VCaP (cell line): ENCODE data around the gene FAM221B.

ENCODE experiments used
- H3K27ac ChIP-seq: fragments of 450-650 bp; 2 replicates; pipeline ENCODE4 v1.5.1; 2017
- TF ChIP-seq, protein P1 (sequence below): fragments of 450-650 bp; conservative IDR thresholded peaks from 2 replicates; pipeline ENCODE4 v1.5.1; 2017; ENCODE audit warnings: mild to moderate bottlenecking, moderate library complexity

Gene FAM221B

DNA sequence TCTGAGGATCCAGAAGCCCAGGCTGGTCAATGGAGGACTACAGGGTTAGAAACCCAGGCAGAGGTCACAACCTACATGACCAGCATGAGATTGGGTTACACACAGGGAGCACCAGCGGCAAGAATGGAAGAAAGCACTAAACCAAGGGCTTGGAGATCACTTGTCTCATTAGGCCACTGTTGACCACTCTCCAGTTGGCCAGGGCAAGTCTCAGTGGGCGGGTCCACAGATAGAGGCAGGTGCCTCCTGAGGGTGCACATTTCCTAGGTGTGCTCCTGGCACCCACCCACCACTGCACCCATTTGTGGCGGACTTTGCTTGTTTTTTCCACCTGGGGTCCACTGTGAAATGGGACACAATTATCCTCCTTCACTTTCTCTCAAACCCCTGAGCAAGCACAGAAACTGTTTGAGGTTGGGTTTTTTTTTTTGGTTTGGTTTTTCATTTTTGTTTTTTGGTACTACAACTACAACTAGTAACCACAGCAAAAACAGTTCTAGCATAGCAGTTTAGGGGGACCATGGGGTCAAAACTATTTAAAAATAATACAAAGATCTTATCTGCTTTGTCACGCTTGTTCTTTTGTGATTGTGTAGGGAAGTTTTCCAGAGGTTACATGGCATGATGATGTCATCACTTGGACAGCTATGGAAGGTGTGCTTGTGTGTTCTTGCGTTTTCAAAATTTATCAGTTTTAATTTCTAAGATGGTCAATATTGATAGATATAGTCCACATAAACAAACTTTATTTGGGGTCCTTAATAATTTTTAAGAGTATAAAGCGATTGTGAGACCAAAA is 31.0 kb downstream of the FAM221B start:
- TF ChIP-seq, protein P1, sequence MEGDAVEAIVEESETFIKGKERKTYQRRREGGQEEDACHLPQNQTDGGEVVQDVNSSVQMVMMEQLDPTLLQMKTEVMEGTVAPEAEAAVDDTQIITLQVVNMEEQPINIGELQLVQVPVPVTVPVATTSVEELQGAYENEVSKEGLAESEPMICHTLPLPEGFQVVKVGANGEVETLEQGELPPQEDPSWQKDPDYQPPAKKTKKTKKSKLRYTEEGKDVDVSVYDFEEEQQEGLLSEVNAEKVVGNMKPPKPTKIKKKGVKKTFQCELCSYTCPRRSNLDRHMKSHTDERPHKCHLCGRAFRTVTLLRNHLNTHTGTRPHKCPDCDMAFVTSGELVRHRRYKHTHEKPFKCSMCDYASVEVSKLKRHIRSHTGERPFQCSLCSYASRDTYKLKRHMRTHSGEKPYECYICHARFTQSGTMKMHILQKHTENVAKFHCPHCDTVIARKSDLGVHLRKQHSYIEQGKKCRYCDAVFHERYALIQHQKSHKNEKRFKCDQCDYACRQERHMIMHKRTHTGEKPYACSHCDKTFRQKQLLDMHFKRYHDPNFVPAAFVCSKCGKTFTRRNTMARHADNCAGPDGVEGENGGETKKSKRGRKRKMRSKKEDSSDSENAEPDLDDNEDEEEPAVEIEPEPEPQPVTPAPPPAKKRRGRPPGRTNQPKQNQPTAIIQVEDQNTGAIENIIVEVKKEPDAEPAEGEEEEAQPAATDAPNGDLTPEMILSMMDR, result no peak
- H3K27ac ChIP-seq, result no peak overlapping the region

DNA sequence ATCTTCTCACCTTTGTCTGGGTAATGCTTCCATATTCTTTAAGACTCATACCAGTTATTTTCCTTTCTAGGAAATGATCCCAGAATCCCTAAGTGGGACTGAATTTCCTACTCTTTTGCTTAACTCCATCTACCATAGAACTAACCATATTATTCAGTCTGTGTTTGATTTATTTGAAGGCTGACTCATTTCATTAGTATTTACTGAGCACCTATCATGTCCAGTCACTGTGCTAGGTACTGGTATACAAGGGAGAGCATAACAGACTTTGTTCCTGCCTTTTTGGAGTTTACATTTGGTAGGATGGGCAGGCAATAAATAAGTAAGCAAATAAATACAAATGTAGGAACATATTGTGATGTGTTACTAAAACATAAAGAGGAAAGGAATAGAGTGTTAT is 32.8 kb downstream of the FAM221B start:
- TF ChIP-seq, protein P1, result no peak
- no peak overlapping the region for H3K27ac ChIP-seq

DNA sequence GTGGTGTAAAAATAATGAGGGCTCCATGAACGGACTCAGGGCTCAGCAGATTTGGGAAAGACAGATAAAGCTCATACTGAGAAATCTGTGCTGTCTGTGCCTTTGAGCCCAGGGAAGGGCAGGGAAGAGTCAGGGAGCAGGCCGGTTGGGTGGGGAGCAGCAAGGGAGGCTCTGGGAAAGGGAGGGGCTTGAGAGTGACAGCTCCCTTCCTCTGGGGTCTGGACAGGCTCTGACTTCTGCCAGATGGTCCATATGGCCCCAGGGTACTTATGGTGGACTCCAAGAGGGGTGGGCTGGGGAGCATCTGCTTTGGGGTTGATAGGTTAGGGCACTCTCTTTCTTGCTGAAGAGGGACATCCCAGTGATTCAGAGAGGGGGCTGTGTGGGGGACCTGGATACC is 35.1 kb downstream of the FAM221B start:
- no peak overlapping the region for H3K27ac ChIP-seq
- TF ChIP-seq, protein P1, result no peak

DNA sequence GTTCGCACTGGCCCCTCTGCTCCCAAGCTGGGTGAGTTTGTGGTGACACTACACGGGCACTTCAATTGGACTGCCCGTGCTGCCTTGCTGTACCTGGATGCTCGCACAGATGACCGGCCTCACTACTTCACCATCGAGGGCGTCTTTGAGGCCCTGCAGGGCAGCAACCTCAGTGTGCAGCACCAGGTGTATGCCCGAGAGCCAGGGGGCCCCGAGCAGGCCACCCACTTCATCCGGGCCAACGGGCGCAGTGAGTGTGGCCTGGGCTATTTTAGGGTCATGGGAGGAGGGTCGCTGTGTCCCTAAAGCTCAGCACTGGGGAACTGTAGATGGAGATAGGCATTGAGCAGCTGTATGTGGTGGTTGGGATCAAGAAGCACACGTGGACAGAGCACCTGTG is 35.7 kb downstream of the FAM221B start:
- TF ChIP-seq, protein P1, result no peak
- no peak overlapping the region for H3K27ac ChIP-seq

DNA sequence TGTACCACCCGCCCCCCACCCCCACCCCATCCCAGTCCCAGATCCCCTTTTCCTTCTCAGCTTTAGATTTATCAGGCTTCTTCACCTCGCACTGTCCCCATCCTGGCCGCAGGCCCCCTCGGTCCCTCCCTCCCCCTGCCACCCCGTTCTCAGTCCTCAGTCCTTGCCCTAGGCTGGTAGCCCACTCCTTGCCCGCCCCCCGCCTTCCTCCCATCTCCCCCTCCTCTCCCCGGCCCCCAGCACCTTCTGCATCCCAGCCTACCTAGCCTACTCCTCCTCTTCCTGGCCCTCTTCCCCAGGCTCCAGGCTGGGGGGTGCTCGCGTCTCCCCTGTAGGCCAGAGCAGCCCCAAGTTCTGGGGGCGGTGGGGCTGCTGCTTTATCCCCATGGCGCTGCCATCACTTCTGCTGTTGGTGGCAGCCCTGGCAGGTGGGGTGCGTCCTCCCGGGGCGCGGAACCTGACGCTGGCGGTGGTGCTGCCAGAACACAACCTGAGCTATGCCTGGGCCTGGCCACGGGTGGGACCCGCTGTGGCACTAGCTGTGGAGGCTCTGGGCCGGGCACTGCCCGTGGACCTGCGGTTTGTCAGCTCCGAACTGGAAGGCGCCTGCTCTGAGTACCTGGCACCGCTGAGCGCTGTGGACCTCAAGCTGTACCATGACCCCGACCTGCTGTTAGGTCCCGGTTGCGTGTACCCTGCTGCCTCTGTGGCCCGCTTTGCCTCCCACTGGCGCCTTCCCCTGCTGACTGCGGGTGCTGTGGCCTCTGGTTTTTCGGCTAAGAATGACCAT is 36.3 kb downstream of the FAM221B start:
- TF ChIP-seq, protein P1, result no peak
- H3K27ac ChIP-seq, result no peak overlapping the region

DNA sequence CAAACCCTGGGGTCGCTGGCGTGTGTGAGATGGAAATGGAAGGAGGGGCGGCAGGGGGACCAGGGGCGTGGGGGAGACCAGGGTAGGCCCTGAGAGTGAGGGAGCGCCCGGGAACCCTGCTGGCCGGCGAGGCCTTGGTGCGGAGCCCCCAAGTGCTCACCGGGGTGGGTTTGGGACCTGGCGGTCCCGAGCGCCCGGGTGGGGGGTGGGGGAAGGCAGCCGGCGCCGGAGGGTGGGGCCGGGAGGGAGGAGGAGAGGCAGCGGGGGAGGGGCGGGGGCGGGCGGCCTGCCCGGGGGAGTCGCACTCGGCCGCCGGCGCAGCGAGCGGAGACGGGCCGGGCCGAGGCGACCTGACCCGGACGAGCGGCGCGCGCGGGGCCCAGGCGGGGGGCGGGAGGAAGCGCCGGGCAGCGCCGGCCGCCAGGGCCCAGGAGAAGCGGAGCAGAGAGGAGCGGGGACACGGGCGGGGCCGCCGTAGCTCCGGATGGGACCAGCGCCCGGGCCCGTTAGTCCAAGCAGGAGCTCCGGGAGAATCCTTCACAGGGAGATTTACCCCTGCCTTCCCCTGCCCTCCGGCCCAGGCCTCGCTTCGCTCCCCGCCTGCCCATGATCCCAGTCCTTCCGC is 37.1 kb downstream of the FAM221B start, which contains the start of gene NPR2:
NPR2 (plus strand) TSS at position 295 of the 625 bp plus-strand sequence. CDS start 818 bp downstream, outside the sequence.
- peak within 1 kb of the TSS; percentile 15; the same call in 1 of the 2 replicates for H3K27ac ChIP-seq

More for the DNA sequence above, 37.1 kb downstream of the FAM221B start, which contains the start of gene NPR2:
- TF ChIP-seq, protein P1, result no peak
